GM18951 (cell line): ENCODE data around the gene FANCB.

Experiments used
- POLR2A ChIP-seq: IDR thresholded peaks from 4 replicates; pipeline ENCODE4 v1.6.1; 2011; ENCODE audit warnings: mild to moderate bottlenecking; ENCODE audit not compliant: insufficient read length, insufficient read depth; ENCODE audit errors: extremely low read depth
- in situ Hi-C: fragments of 300-500 bp; cut with MboI; formaldehyde crosslinking; loops from one replicate; pipeline ENCODE4 v1.12.0; 2022; ENCODE audit warnings: low sequenced_read_pairs, mixed read lengths, inconsistent platforms; ENCODE audit not compliant: unreplicated experiment

FANCB gene

GRCh38 chrX:14872851-14873675 is at the start of gene FANCB, which contains the start of gene MOSPD2:
Gene FANCB, minus strand, starts transcription at chrX:14873069. Its CDS starts 7,559 bp downstream, at chrX:14865510.
Gene MOSPD2, plus strand, starts transcription at chrX:14873421. Its CDS starts 108 bp downstream, at chrX:14873529.
- in situ Hi-C loops, result no loop called here
- TF ChIP-seq POLR2A, result peak; percentile 54

GRCh38 chrX:14922437-14922836 is 49.6 kb upstream of the FANCB start:
- in situ Hi-C loops, result no loop called here

GRCh38 chrX:14920196-14920595 is 47.3 kb upstream of the FANCB start:
- TF ChIP-seq POLR2A, result no peak
- in situ Hi-C loops, result no loop called here

More at GRCh38 chrX:14922437-14922836, 49.6 kb upstream of the FANCB start:
- no peak for TF ChIP-seq POLR2A

- in situ Hi-C loops, result no loop called here
- TF ChIP-seq POLR2A, result no peak
Measured at GRCh38 chrX:14919407-14919806, 46.5 kb upstream of the FANCB start.

GRCh38 chrX:14916017-14916674 is 43.3 kb upstream of the FANCB start:
- in situ Hi-C loops, result no loop called here

GRCh38 chrX:14915596-14915995 is 42.7 kb upstream of the FANCB start:
- in situ Hi-C loops, result no loop called here
- TF ChIP-seq POLR2A, result no peak

More at GRCh38 chrX:14916017-14916674, 43.3 kb upstream of the FANCB start:
- TF ChIP-seq POLR2A, result no peak

- no peak for TF ChIP-seq POLR2A
- in situ Hi-C loops, result no loop called here
Measured at GRCh38 chrX:14913241-14913640, 40.4 kb upstream of the FANCB start.

GRCh38 chrX:14903891-14904290 is 31.0 kb upstream of the FANCB start:
- no peak for TF ChIP-seq POLR2A
- in situ Hi-C loops, result no loop called here

GRCh38 chrX:14902537-14902936 is 29.7 kb upstream of the FANCB start:
- in situ Hi-C loops, result no loop called here
- no peak for TF ChIP-seq POLR2A

GRCh38 chrX:14899607-14900006 is 26.7 kb upstream of the FANCB start:
- in situ Hi-C loops, result no loop called here
- no peak for TF ChIP-seq POLR2A

- in situ Hi-C loops, result no loop called here
Measured at GRCh38 chrX:14897042-14897441, 24.2 kb upstream of the FANCB start.

GRCh38 chrX:14896273-14896672 is 23.4 kb upstream of the FANCB start:
- no peak for TF ChIP-seq POLR2A
- in situ Hi-C loops, result no loop called here

More at GRCh38 chrX:14897042-14897441, 24.2 kb upstream of the FANCB start:
- no peak for TF ChIP-seq POLR2A

- in situ Hi-C loops, result no loop called here
Measured at GRCh38 chrX:14886252-14886651, 13.4 kb upstream of the FANCB start.

GRCh38 chrX:14884714-14885113 is 11.8 kb upstream of the FANCB start:
- in situ Hi-C loops, result no loop called here
- no peak for TF ChIP-seq POLR2A

More at GRCh38 chrX:14886252-14886651, 13.4 kb upstream of the FANCB start:
- TF ChIP-seq POLR2A, result no peak
